ENCODE data around the gene S100A13. TPM values are rescaled to one million over a fixed set of nuclear protein-coding genes. Genes with fewer than 3 reads are reported as not detected.
"Not testable (repeated sequence)": the region's sequence is repeated elsewhere in the genome, so short reads cannot be mapped to it uniquely, and the experiment has no call there.

S100A13 gene
- total RNA-seq, 4 donors from 2014 or later = 219 to 545 (median 343) TPM

- H3K36me3 ChIP-seq = peaks cover 28 to 34% of the 10 kb centered on the region in 2 donors
- no peak for DNase-seq
- no peaks in the 10 kb centered on the region for H3K27me3 ChIP-seq
- WGBS, 2 donors = 2% methylated on average over 19 to 20 of the region's 22 CpGs
- H3K9me3 ChIP-seq = no peaks in the 10 kb centered on the region
- intact Hi-C loops (cut with DNase I) = loop anchor here (10.0 kb wide), 1 partner anchor 314 kb away; the partner anchor contains the start of gene RAB13
- peak overlapping the region; percentile 47 to 69 (median 50) for H3K27ac ChIP-seq
- peaks cover 8 to 12% of the 10 kb centered on the region in 2 donors for H3K4me1 ChIP-seq
- no peak for TF ChIP-seq CTCF (IDR thresholded peaks at IDR 0.05)
- TF ChIP-seq POLR2A (IDR thresholded peaks at IDR 0.05) = no peak
- H3K4me3 ChIP-seq (replicated peaks in 1 of 3) = peak overlapping the region; percentile 72 to 95 (median 80)
These were observed 43.1 kb upstream of the S100A13 start for GRCh38 chr1:153670257-153670858.

GRCh38 chr1:153669606-153670005 is 42.3 kb upstream of the S100A13 start:
- TF ChIP-seq POLR2A (IDR thresholded peaks at IDR 0.05) = no peak
- TF ChIP-seq CTCF (IDR thresholded peaks at IDR 0.05) = no peak
- 81 to 90% methylated on average over 6 of the region's 6 CpGs for WGBS, 2 donors
- no peak for DNase-seq
- H3K27me3 ChIP-seq = no peaks in the 10 kb centered on the region
- peaks cover 8 to 12% of the 10 kb centered on the region in 2 donors for H3K4me1 ChIP-seq
- H3K27ac ChIP-seq = peak overlapping the region in 1 of 3 donors; percentile 69
- H3K36me3 ChIP-seq = peaks cover 35 to 42% of the 10 kb centered on the region in 2 donors
- intact Hi-C loops (cut with DNase I) = loop anchor here (10.0 kb wide), 2 partner anchors 95 to 315 kb away; partner anchors contain the start of gene RAB13
- H3K4me3 ChIP-seq (replicated peaks in 1 of 3) = peak overlapping the region in 2 of 3 donors; percentile 72 to 95
- H3K9me3 ChIP-seq = no peaks in the 10 kb centered on the region

- DNase-seq; H3K27ac ChIP-seq; H3K27me3 ChIP-seq; H3K4me3 ChIP-seq (replicated peaks in 1 of 3); H3K9me3 ChIP-seq: not testable (repeated sequence)
- WGBS, 2 donors = 94 to 96% methylated on average over 8 of the region's 8 CpGs
- Histone ChIP-seq H3K36me3 (peaks cover 45 to 51% of the 10 kb centered on the region in 2 donors), H3K4me1 (peaks cover 8 to 12% of the 10 kb centered on the region in 2 donors)
- intact Hi-C loops (cut with DNase I) = loop anchor here (10.0 kb wide), 1 partner anchor 94 kb away; no protein-coding TSS in a partner anchor
These were observed 41.4 kb upstream of the S100A13 start for GRCh38 chr1:153668672-153669071.

- DNase-seq = no peak
- H3K36me3 ChIP-seq = peaks cover 57 to 64% of the 10 kb centered on the region in 2 donors
- peaks cover 8 to 12% of the 10 kb centered on the region in 2 donors for H3K4me1 ChIP-seq
- H3K4me3 ChIP-seq (replicated peaks in 1 of 3) = no peak overlapping the region
- 87 to 94% methylated on average over 4 of the region's 4 CpGs for WGBS, 2 donors
- H3K27ac ChIP-seq = no peak overlapping the region
- intact Hi-C loops (cut with DNase I) = loop anchor here (10.0 kb wide), 1 partner anchor 93 kb away; no protein-coding TSS in a partner anchor
- no peaks in the 10 kb centered on the region for H3K27me3 ChIP-seq
- no peak for TF ChIP-seq POLR2A (IDR thresholded peaks at IDR 0.05)
- TF ChIP-seq CTCF (IDR thresholded peaks at IDR 0.05) = no peak
- H3K9me3 ChIP-seq = no peaks in the 10 kb centered on the region
These were observed 40.1 kb upstream of the S100A13 start for GRCh38 chr1:153667439-153667838.

GRCh38 chr1:153663211-153663610 is 35.9 kb upstream of the S100A13 start:
- Histone ChIP-seq H3K4me1 (peaks cover 8 to 11% of the 10 kb centered on the region in 2 donors), H3K9me3 (no peaks in the 10 kb centered on the region), H3K4me3 (replicated peaks in 1 of 3) (no peak overlapping the region), H3K27ac (no peak overlapping the region), H3K27me3 (no peaks in the 10 kb centered on the region), H3K36me3 (peaks cover 66 to 76% of the 10 kb centered on the region in 2 donors)
- intact Hi-C loops (cut with DNase I) = loop anchor here (10.0 kb wide), 1 partner anchor 88 kb away; no protein-coding TSS in a partner anchor
- no peak for DNase-seq
- 91 to 93% methylated on average over 5 of the region's 5 CpGs for WGBS, 2 donors
- no peak for TF ChIP-seq POLR2A (IDR thresholded peaks at IDR 0.05)
- TF ChIP-seq CTCF (IDR thresholded peaks at IDR 0.05) = no peak

Measured in thyroid gland (tissue), 4 donors.